ENCODE measurements around the gene NFIA.

Gene NFIA

DNA sequence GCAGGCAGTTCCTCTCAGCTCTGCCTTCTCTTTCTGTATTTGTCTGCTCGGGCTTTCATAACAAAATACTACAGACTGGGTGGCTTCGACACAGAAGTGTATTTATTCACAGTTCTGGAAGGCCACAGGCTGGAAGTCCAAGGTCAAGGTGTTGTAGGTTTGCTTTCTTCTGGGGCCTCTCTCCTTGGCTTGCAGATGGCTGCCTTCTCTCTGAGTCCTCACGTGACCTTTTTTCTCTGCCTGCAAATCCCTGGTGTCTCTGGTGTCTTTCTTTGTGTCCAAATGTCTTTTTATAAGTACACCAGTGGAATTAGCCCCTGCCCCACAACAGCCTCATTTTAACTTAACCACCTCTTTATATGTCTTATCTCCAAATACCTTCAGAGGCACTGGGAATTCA, 392.6 kb downstream of the NFIA start:
- no peaks in the 10 kb centered on the region for H3K4me1 ChIP-seq (ENCODE audit: control insufficient read depth in 1 of 2, insufficient read depth in 2 of 2, low read length in 2 of 2)
- no peak overlapping the region for H3K14ac ChIP-seq (ENCODE audit: low read length)
- no peaks in the 10 kb centered on the region for H3K79me1 ChIP-seq (ENCODE audit: low read length)
- H3K36me3 ChIP-seq (ENCODE audit: control insufficient read depth in 1 of 2, insufficient read depth in 2 of 2, low read length in 2 of 2): no peaks in the 10 kb centered on the region
- no peak overlapping the region for H3K4ac ChIP-seq (ENCODE audit: low read depth, low read length)
- H2AK5ac ChIP-seq (ENCODE audit: low read length): no peak overlapping the region
- H2BK120ac ChIP-seq (ENCODE audit: insufficient read depth, low read length, poor library complexity): no peak overlapping the region
- no peak overlapping the region for H2BK5ac ChIP-seq (ENCODE audit: low read depth, low read length, poor library complexity)
- no peaks in the 10 kb centered on the region for H3K79me2 ChIP-seq (ENCODE audit: control insufficient read depth, insufficient read depth, low read length, poor library complexity)
- H3K9me3 ChIP-seq (ENCODE audit: insufficient read depth, low read depth, low read length): no peaks in the 10 kb centered on the region
- H2AFZ ChIP-seq (ENCODE audit: insufficient read depth, low read length, poor library complexity): no peak overlapping the region
- peaks cover 6% of the 10 kb centered on the region for H3K27me3 ChIP-seq (ENCODE audit: insufficient read depth, low read length)
- H3K9ac ChIP-seq (ENCODE audit: low read length): no peak overlapping the region
- no peak overlapping the region for H4K91ac ChIP-seq (ENCODE audit: low read depth, low read length)
- no peak overlapping the region for H3K4me3 ChIP-seq (ENCODE audit: low read depth, low read length)
- H4K8ac ChIP-seq (ENCODE audit: low read depth, low read length): no peak overlapping the region
- H3K27ac ChIP-seq (ENCODE audit: low read depth, low read length): no peak overlapping the region
- no peak overlapping the region for H3K4me2 ChIP-seq (ENCODE audit: low read length)
- DNase-seq: no peak
- no CpG with 5 or more reads among the region's 3 CpGs for WGBS (ENCODE audit: extremely low coverage, insufficient coverage, insufficient read length)
- no peak overlapping the region for H3K23ac ChIP-seq (ENCODE audit: low read length)
- no peak overlapping the region for H4K12ac ChIP-seq (ENCODE audit: low read depth, low read length)
- H3K18ac ChIP-seq (ENCODE audit: low read length): no peak overlapping the region
- no peak overlapping the region for H2BK12ac ChIP-seq (ENCODE audit: low read length)

DNA sequence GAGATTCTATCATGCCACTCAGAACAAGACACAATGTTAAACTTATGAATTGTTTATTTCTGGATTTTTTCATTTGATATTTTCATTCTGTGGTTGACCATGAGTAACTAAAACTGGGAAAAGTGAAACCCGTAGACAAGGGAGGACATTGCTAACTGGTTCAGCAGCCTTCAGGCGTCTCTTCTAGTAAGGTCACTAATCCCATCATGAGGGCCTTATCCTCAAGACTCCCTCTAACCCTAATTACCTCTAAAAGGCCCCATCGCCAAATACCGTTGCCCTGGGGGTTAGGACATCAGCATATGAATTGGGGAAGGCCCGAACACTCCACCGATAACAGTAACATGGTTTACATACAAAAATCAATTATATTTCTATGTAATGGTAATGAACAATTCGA, 394.9 kb downstream of the NFIA start:
- Histone ChIP-seq H3K23ac (ENCODE audit: low read length) (no peak overlapping the region), H3K9me3 (ENCODE audit: insufficient read depth, low read depth, low read length) (no peaks in the 10 kb centered on the region), H2AFZ (ENCODE audit: insufficient read depth, low read length, poor library complexity) (no peak overlapping the region), H3K27ac (ENCODE audit: low read depth, low read length) (no peak overlapping the region), H3K18ac (ENCODE audit: low read length) (no peak overlapping the region), H3K4me2 (ENCODE audit: low read length) (no peak overlapping the region), H3K79me1 (ENCODE audit: low read length) (no peaks in the 10 kb centered on the region), H3K79me2 (ENCODE audit: control insufficient read depth, insufficient read depth, low read length, poor library complexity) (no peaks in the 10 kb centered on the region), H2AK5ac (ENCODE audit: low read length) (no peak overlapping the region), H3K4ac (ENCODE audit: low read depth, low read length) (no peak overlapping the region), H2BK12ac (ENCODE audit: low read length) (no peak overlapping the region), H3K4me1 (ENCODE audit: control insufficient read depth in 1 of 2, insufficient read depth in 2 of 2, low read length in 2 of 2) (no peaks in the 10 kb centered on the region), H3K36me3 (ENCODE audit: control insufficient read depth in 1 of 2, insufficient read depth in 2 of 2, low read length in 2 of 2) (no peaks in the 10 kb centered on the region), H4K91ac (ENCODE audit: low read depth, low read length) (no peak overlapping the region), H3K9ac (ENCODE audit: low read length) (no peak overlapping the region), H4K12ac (ENCODE audit: low read depth, low read length) (no peak overlapping the region), H3K27me3 (ENCODE audit: insufficient read depth, low read length) (peaks cover 6% of the 10 kb centered on the region), H2BK5ac (ENCODE audit: low read depth, low read length, poor library complexity) (no peak overlapping the region), H4K8ac (ENCODE audit: low read depth, low read length) (no peak overlapping the region), H3K4me3 (ENCODE audit: low read depth, low read length) (no peak overlapping the region), H2BK120ac (ENCODE audit: insufficient read depth, low read length, poor library complexity) (no peak overlapping the region), H3K14ac (ENCODE audit: low read length) (no peak overlapping the region)
- WGBS (ENCODE audit: extremely low coverage, insufficient coverage, insufficient read length): no CpG with 5 or more reads among the region's 7 CpGs
- no peak for DNase-seq

DNA sequence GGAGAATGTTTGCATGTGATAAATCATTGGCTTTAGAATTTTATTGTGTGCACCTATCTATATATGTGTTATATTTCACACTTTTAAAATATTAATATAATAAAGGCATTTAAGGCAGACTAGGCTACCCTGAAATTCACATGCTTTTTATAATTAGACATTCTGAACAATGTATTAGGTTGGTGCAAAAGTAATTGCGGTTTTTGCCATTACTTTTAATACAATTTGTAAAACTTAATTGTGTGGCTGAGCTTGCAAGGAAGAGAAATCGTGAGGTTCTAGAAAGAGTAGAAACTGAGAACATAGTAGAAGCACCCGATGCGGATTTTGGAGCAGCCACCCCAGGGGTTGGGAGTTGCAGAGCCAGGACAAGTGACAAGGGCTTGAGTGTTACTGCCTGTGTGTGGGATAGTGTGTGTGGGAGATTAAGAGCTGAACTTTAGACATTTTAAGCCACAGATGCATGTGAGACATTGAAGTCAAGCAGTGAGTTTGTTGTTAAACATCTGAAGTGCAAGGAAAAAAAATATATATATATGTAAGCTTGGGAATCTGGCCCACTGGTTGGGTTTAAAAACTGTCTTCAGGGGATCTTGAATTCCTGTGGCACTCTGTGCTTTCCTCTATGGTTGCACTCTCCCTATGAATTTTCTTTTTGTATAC, 398.0 kb downstream of the NFIA start:
- no peak overlapping the region for H2BK12ac ChIP-seq (ENCODE audit: low read length)
- H2BK120ac ChIP-seq (ENCODE audit: insufficient read depth, low read length, poor library complexity): no peak overlapping the region
- H3K36me3 ChIP-seq (ENCODE audit: control insufficient read depth in 1 of 2, insufficient read depth in 2 of 2, low read length in 2 of 2): no peaks in the 10 kb centered on the region
- H4K8ac ChIP-seq (ENCODE audit: low read depth, low read length): no peak overlapping the region
- no peak overlapping the region for H3K18ac ChIP-seq (ENCODE audit: low read length)
- H2BK5ac ChIP-seq (ENCODE audit: low read depth, low read length, poor library complexity): no peak overlapping the region
- H3K9me3 ChIP-seq (ENCODE audit: insufficient read depth, low read depth, low read length): no peaks in the 10 kb centered on the region
- no peak overlapping the region for H3K9ac ChIP-seq (ENCODE audit: low read length)
- H2AFZ ChIP-seq (ENCODE audit: insufficient read depth, low read length, poor library complexity): no peak overlapping the region
- H3K79me2 ChIP-seq (ENCODE audit: control insufficient read depth, insufficient read depth, low read length, poor library complexity): no peaks in the 10 kb centered on the region
- no peak overlapping the region for H3K14ac ChIP-seq (ENCODE audit: low read length)
- no CpG with 5 or more reads among the region's 4 CpGs for WGBS (ENCODE audit: extremely low coverage, insufficient coverage, insufficient read length)
- H3K4me3 ChIP-seq (ENCODE audit: low read depth, low read length): no peak overlapping the region
- H4K91ac ChIP-seq (ENCODE audit: low read depth, low read length): no peak overlapping the region
- H3K23ac ChIP-seq (ENCODE audit: low read length): no peak overlapping the region
- no peak overlapping the region for H3K4ac ChIP-seq (ENCODE audit: low read depth, low read length)
- H3K4me1 ChIP-seq (ENCODE audit: control insufficient read depth in 1 of 2, insufficient read depth in 2 of 2, low read length in 2 of 2): no peaks in the 10 kb centered on the region
- H4K12ac ChIP-seq (ENCODE audit: low read depth, low read length): no peak overlapping the region
- H3K27ac ChIP-seq (ENCODE audit: low read depth, low read length): no peak overlapping the region
- no peak for DNase-seq
- peaks cover 6% of the 10 kb centered on the region for H3K27me3 ChIP-seq (ENCODE audit: insufficient read depth, low read length)
- no peaks in the 10 kb centered on the region for H3K79me1 ChIP-seq (ENCODE audit: low read length)
- no peak overlapping the region for H3K4me2 ChIP-seq (ENCODE audit: low read length)
- no peak overlapping the region for H2AK5ac ChIP-seq (ENCODE audit: low read length)

DNA sequence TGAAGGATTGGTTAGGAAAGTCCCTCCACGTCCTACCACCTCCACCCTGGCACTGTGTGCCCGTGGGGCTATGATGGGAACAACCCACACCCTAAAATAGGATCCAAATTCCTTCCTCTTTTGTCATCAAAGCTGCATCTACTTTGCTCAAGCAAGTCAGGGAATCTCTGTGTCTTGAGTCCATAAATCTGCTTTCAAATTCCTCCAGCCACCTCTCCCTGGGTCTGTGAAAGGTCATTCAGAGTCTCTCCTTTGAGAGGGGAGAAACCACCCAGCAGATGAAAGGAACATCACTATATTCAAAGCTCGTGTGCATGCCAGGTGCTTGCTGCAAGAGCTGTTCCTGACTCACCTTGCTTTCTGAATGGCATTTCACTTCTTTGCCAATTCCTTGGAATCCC, 399.0 kb downstream of the NFIA start:
- H2BK12ac ChIP-seq (ENCODE audit: low read length): no peak overlapping the region
- H3K4me1 ChIP-seq (ENCODE audit: control insufficient read depth in 1 of 2, insufficient read depth in 2 of 2, low read length in 2 of 2): no peaks in the 10 kb centered on the region
- H3K4ac ChIP-seq (ENCODE audit: low read depth, low read length): no peak overlapping the region
- H3K23ac ChIP-seq (ENCODE audit: low read length): no peak overlapping the region
- no peak for DNase-seq
- no peak overlapping the region for H3K14ac ChIP-seq (ENCODE audit: low read length)
- H3K27me3 ChIP-seq (ENCODE audit: insufficient read depth, low read length): peaks cover under 1% of the 10 kb centered on the region
- no peak overlapping the region for H3K27ac ChIP-seq (ENCODE audit: low read depth, low read length)
- no peak overlapping the region for H3K18ac ChIP-seq (ENCODE audit: low read length)
- no peak overlapping the region for H3K9ac ChIP-seq (ENCODE audit: low read length)
- no peaks in the 10 kb centered on the region for H3K79me1 ChIP-seq (ENCODE audit: low read length)
- no peak overlapping the region for H3K4me3 ChIP-seq (ENCODE audit: low read depth, low read length)
- WGBS (ENCODE audit: extremely low coverage, insufficient coverage, insufficient read length): no CpG with 5 or more reads among the region's 3 CpGs
- no peak overlapping the region for H2BK120ac ChIP-seq (ENCODE audit: insufficient read depth, low read length, poor library complexity)
- H4K91ac ChIP-seq (ENCODE audit: low read depth, low read length): no peak overlapping the region
- no peaks in the 10 kb centered on the region for H3K36me3 ChIP-seq (ENCODE audit: control insufficient read depth in 1 of 2, insufficient read depth in 2 of 2, low read length in 2 of 2)
- H3K4me2 ChIP-seq (ENCODE audit: low read length): no peak overlapping the region
- H4K8ac ChIP-seq (ENCODE audit: low read depth, low read length): no peak overlapping the region
- no peak overlapping the region for H2BK5ac ChIP-seq (ENCODE audit: low read depth, low read length, poor library complexity)
- no peak overlapping the region for H2AFZ ChIP-seq (ENCODE audit: insufficient read depth, low read length, poor library complexity)
- no peak overlapping the region for H4K12ac ChIP-seq (ENCODE audit: low read depth, low read length)
- no peaks in the 10 kb centered on the region for H3K79me2 ChIP-seq (ENCODE audit: control insufficient read depth, insufficient read depth, low read length, poor library complexity)
- H3K9me3 ChIP-seq (ENCODE audit: insufficient read depth, low read depth, low read length): no peaks in the 10 kb centered on the region
- H2AK5ac ChIP-seq (ENCODE audit: low read length): no peak overlapping the region

Data from trophoblast cell (in vitro differentiated cells and primary cell).